Caki2 (cell line): Measurements from ENCODE around the gene P3H4. TPM values are rescaled to one million over a fixed set of nuclear protein-coding genes. Genes with fewer than 3 reads are reported as not detected.
"Not testable (repeated sequence)": the region's sequence is repeated elsewhere in the genome, so short reads cannot be mapped to it uniquely, and the experiment has no call there.

ENCODE experiments used
- DNase-seq: peaks from one replicate; pipeline ENCODE4 v3.0.0-alpha.2; 2015; ENCODE audit warnings: low read depth
- in situ Hi-C: cut with HindIII; loops from 2 replicates; pipeline ENCODE4 v1.10.0; 2016; ENCODE audit warnings: low sequenced_read_pairs, low pct_unique_long_range_greater_than_20kb, mixed read lengths
- total RNA-seq: library from RNA; depleted of rRNA; stranded (reverse); fragments of >200 nt; shearing (Covaris generic); gene quantifications from 2 replicates; pipeline ENCODE4 v1.2.3, GENCODE V29; 2014; ENCODE audit warnings: low replicate concordance; rRNA removed

P3H4 gene, protein sequence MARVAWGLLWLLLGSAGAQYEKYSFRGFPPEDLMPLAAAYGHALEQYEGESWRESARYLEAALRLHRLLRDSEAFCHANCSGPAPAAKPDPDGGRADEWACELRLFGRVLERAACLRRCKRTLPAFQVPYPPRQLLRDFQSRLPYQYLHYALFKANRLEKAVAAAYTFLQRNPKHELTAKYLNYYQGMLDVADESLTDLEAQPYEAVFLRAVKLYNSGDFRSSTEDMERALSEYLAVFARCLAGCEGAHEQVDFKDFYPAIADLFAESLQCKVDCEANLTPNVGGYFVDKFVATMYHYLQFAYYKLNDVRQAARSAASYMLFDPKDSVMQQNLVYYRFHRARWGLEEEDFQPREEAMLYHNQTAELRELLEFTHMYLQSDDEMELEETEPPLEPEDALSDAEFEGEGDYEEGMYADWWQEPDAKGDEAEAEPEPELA
- 148 and 200 TPM in 2 replicates for total RNA-seq

DNA sequence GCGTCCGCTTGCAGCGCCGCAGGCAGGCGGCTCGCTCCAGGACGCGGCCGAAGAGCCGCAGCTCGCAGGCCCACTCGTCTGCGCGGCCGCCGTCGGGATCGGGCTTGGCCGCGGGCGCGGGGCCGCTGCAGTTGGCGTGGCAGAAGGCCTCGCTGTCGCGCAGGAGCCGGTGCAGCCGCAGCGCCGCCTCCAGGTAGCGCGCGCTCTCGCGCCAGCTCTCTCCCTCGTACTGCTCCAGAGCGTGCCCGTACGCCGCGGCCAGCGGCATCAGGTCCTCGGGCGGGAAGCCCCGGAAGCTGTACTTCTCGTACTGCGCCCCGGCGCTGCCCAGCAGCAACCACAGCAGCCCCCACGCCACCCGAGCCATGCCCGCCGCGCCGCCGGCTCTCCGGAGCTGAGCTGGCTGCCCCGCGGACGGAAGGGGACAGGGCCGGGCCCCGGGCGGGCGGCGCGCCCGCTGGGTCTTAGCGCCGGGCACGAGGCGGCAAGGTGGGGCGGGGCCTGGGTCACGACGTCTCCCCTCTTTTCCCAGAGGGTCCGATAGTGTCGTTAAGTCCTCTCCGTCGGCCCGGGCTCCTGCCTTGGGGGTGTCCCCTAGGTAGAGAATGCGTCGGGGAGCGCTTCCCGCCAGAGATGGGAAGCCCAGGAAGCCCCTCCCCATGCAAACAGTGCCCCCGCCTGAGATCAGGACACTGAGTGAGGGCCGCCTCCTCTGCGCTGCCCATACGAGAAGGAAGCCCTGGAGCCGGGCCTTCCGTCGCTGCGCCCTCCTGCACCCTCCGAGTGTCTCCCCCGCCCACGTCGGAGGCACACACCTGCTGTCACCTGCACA lies at the start of gene P3H4:
TSS of gene P3H4 (minus strand) at position 401 of the 832 bp plus-strand sequence. CDS start at position 367, 34 bp downstream.
- DNase-seq: peak; percentile 91
- in situ Hi-C loops: loop anchor here (25.0 kb wide), 1 partner anchor 99 kb away; the partner anchor contains the start of gene GAST

DNA sequence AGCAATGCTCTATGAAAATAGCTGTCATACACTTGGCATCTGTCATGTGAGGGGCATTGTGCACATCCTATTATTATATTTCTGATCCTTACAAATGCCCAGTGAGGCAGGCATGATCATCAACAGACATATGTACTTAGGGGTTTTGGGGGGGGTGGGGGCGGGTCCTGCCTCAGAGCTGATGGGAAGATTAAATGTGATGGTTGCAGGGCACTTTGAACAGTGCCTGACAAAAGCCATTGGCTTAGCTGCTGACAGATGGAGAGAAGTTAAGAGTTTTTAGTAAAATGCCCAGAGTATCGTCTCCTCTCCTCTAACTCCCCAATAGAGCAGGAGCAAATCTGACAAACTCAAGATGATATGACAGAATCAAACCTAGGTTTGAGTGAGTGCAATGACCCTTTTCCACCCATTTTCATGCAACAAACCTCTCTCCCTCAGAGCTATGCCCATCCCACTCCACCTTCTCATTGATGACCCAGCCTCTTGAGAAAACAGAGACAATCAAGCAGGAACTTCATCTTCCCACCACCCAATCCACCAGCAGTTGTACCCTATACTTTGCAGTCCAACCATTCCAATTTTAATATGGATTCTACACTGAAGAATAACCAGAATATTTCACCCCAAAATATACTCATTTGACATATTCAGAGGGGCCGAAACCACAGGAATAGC lies 48.6 kb upstream of the P3H4 start:
- no peak for DNase-seq
- in situ Hi-C loops: no loop called here

GRCh38 chr17:41851382-41851781 lies 39.6 kb upstream of the P3H4 start:
- in situ Hi-C loops: not testable (repeated sequence)
- DNase-seq: peak; percentile 53

DNA sequence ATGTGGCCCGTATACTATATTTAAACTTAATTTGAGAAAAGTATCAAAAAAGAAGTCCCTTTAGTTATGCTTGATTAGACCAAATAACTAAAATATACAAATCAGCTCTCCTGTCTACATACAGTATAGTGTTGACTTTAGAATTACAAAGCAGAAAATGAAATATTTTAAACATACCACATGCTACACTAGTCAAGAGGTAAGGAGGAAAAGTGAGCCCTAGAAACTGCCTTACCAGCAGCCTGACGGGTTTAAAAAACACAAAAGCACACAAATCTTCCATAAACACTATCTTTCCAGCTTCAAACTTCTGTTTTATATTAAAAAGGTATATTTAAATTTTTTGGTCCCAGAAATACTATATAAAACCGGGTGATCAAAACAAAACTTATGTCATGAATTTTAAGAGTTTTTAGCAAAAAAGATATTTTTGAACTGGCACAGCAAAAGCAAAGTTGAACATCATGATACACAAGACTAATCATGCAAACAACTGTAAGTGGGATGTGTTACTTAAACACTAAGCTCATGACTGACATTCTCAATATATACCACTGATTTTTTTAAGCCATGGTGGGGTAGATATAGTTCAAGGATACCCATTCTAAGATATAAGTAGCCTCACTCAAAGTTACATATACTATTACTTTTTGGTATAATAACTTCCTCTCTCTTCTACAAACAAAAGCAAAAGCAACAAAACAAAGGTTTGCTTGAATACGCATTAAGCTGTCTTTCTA lies 37.7 kb upstream of the P3H4 start:
- in situ Hi-C loops: no loop called here

DNA sequence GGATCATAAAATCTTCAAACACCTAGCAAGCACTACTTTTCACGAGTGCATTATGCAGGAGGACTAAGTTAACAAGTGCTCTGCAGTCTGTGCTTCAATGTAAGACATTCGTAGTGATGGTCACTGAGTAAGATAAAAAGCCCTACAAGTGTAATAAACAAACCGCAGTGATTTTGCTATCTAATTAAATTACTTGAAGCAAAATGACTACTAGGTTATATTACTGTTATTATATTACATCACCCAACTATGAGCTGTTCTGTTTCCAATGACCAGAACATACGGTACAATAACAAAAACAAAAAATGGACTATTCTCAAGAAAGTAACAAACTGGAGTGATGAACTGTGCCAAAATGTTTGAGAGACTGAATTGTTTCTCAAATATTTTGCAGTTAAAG lies 37.0 kb upstream of the P3H4 start:
- in situ Hi-C loops: no loop called here
- DNase-seq: no peak

More for the DNA sequence above, 37.7 kb upstream of the P3H4 start:
- DNase-seq: no peak

GRCh38 chr17:41844971-41845370 lies 33.2 kb upstream of the P3H4 start:
- DNase-seq: no peak
- in situ Hi-C loops: no loop called here

DNA sequence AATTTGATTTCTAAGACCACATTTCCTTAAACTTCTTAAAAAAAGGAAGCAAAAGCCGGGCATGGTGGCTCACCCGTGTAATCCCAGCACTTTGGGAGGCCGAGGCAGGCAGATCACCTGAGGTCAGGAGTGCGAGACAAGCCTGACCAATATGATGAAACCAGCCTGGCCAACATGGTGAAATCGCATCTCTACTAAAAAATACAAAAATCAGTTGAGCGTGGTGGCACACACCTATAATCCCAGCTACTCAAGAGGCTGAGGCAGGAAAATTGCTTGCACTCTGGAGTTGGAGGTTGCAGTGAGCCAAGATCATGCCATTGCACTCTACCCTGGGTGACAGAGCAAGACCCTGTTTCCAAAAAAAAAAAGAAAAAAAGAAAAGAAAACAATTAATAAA lies 29.0 kb upstream of the P3H4 start:
- in situ Hi-C loops, DNase-seq: not testable (repeated sequence)

DNA sequence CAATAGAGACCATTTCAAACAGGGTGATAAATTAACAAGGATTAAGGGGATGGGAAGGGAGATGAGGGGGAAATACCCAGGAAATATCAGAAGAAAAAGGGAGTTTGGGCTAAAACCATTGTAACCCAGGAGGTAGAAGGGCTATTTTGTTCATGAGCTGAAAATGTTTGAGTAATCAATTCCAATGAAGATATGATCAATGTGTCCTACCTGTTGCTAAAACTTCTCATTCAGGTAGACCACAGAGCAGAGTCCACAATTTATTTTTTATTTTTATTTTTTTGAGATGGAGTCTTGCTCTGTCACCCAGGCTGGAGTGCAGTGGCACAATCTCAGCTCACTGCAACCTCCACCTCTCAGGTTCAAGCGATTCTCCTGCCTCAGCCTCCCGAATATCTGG lies 27.7 kb upstream of the P3H4 start:
- in situ Hi-C loops, DNase-seq: not testable (repeated sequence)

GRCh38 chr17:41837761-41838538 lies 26.2 kb upstream of the P3H4 start, which contains the start of gene KLHL10:
TSS of gene KLHL10 (plus strand) at chr17:41837825. CDS start at chr17:41837933, 108 bp downstream.
- DNase-seq: no peak
- in situ Hi-C loops: no loop called here

- in situ Hi-C loops: no loop called here
- DNase-seq: no peak
These were observed 24.9 kb upstream of the P3H4 start for GRCh38 chr17:41836550-41837196.

DNA sequence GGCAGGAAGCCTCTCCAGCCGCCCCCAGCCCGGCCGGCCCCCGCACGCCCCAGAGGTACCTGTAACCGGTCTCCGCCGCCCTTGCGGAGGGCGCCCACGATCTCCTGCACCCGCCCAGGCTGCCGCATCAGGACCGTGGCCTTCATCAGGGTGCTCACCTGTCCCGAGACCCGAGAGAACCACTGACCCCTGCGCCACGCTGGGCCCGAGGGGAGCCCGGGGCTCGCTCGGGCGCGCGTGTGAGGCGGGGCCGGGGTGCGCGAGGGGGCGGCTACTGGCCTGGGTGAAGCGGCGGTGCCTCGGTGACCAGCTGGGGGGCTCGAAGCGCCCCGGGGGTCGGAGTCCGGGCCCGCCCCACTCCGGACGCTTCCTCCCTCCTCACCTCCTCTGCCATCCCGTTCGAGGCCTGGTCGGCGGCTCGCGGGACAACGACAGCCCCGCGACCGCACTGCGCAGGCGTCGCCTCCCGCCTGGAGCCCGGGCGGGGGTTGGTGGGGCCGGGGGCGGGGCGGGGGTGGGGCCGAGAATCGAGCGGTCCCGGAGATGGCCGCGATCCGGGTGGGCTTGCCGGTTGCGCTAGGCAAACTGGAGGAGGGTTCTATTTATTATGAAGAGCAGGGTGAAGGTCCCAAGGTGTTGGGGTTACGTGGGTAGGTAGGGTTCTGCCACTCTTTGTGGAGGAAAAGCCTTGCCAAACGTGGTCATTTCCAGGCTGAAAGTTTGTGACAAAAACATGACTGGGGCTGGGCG lies 24.2 kb upstream of the P3H4 start, which contains the start of gene NT5C3B:
TSS of gene NT5C3B (minus strand) at position 433 of the 750 bp plus-strand sequence. CDS start at position 394, 39 bp downstream.
- in situ Hi-C loops: no loop called here

DNA sequence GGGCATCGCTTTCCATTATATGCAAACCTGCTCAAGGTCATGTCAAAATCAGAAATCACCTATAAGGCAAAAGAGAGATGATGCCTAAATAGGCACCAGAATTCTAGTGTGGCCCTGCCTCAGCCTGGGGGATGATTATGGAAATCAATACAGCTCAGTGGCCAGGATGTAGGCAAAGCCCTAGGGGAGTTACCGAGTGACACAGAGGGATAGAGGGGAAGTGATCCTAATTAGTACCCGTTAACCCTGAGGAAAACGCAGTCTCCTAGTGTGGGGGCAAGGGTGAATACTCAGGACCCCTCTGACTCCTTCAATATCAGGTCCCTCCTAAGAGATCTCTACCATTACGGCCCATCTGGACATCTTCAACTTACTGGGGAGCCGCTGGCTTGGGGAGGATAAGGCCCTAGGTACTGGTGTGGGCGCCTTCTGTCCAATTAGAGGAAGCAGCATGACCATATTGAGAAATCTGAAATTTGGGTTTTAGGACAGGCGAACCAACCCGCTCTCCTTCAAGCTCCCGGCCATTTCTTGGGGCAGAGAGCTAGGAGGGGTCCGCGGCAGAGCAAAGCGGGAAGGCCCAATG lies 23.6 kb upstream of the P3H4 start:
- DNase-seq: no peak
- in situ Hi-C loops: no loop called here

More for the DNA sequence above, 24.2 kb upstream of the P3H4 start, which contains the start of gene NT5C3B:
- DNase-seq: peak; percentile 41

DNA sequence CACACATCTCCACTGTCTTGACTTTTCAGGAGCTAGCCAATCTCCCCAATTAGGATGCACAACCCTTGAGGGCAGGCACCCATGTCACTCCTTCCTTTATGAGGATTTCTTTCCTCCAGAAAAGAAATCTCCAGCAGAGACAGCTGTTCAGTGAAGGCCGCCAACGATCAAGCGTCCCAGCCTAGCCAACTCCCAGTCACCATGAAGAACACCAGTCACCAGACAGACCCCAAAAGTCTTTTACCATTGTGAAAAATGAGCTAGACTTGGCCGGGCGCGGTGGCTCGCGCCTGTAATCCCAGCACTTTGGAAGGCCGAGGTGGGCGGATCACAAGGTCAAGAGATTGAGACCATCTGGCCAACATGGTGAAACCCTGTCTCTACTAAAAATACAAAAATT lies 18.2 kb upstream of the P3H4 start:
- DNase-seq, in situ Hi-C loops: not testable (repeated sequence)

GRCh38 chr17:41825175-41825845 lies 13.6 kb upstream of the P3H4 start:
- in situ Hi-C loops: no loop called here
- DNase-seq: no peak

DNA sequence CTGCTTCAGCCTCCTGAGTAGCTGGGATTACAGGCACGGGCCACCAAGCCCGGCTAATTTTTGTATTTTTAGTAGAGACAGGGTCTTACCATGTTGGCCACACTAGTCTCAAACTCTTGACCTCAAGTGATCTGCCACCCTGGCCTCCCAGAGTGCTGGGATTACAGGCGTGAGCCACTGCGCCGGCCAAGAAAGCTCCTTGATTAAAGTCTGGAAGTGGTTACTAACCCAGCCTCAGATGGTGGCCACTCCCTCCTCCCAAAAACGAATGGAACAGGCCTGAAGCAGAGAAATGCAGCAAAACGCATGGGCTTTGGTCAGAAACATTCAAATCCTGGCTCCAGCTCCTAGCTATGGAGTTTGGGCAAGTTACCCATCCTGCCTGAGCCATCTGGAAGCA lies 12.3 kb upstream of the P3H4 start:
- no peak for DNase-seq
- in situ Hi-C loops: loop anchor here (25.0 kb wide), 1 partner anchor 112 kb away; the partner anchor contains the start of gene GAST
